HuH-7 (cell line): ENCODE measurements around the gene MYH14.

Experiments used
- DNase-seq: peaks from one replicate; pipeline ENCODE4 v3.0.0; 2011; ENCODE audit warnings: low spot score

MYH14 gene

DNA sequence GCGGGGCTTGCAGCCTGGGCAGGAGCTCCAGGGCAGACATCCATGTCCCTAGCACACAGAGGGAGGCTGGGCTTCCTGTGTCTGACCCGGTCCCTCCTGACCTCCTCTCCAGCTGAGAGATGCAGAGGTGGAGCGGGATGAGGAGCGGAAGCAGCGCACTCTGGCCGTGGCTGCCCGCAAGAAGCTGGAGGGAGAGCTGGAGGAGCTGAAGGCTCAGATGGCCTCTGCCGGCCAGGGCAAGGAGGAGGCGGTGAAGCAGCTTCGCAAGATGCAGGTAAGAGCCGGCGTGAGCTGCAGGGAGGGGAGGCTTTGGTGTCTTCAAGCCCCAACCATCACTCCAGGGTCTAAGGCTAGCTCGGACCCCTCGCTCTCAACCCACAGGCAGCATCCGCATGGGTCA lies 87.4 kb downstream of the MYH14 start:
- no peak for DNase-seq

DNA sequence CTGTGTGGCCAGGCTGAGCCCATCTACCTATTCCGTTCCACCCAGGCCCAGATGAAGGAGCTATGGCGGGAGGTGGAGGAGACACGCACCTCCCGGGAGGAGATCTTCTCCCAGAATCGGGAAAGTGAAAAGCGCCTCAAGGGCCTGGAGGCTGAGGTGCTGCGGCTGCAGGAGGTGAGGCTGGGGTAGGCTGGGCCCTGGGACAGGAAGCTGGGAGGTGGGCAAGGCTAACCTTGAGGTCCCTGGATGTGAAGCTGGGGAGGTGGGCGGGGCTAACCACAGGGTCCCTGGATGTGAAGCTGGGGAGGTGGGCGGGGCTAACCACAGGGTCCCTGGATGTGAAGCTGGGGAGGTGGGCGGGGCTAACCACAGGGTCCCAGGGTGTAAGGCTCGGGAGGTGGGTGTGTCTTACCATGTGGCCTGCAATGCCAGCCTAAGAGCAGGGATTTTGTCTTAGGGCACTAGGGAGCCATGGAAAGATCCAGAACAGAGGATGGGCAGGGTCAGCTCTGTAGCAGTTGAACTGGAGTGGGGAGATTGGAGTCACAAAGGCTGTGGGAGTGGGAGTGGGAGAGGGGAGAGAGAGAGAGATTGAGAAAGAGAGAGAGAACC lies 88.9 kb downstream of the MYH14 start:
- no peak for DNase-seq

DNA sequence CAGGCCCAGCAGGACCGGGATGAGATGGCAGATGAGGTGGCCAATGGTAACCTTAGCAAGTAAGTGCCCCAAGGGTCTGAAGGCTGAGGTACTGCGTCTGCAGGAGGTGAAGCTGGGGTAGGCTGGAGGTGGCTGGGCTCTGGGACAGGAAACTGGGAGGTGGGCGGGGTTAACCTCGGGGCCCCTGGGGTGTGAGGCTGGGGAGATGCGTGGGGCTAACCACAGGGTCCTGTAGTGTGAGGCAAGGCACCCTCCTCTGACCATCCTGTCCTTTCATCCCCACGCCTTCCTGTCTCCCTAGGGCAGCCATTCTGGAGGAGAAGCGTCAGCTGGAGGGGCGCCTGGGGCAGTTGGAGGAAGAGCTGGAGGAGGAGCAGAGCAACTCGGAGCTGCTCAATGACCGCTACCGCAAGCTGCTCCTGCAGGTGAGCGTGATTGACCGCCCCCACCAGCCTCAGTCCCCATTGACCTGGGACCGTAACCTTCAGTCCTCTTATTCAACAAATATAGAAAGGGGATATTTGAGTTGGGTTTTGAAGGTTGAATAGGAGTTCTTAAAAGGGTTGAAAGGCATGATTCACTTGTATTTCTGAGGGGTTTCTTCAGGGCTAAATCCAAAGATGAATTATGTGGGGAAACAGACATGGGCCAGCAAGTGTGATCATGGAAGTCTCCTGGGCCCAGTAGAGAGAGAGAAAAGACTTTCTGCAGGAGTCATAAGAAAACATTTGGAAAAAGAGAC lies 90.0 kb downstream of the MYH14 start:
- no peak for DNase-seq

DNA sequence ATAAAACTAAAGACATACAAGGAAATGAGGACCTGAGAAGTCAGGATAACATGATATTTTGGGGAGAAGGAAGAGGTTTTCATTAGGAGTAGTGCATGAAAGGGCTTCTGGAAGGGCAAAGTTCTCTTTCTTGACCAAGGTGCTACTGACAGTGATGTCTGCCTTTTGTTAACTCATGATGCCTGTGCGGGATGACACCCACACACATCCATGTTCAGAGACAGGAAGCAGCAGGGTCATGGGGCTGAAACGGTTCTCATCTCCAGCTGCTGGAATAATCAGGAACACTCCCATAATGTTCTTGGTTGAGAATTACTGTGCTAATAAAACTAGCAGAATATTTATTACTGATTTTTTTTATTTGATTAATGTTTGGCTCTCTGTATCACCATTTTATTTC lies 96.6 kb downstream of the MYH14 start:
- no peak for DNase-seq

DNA sequence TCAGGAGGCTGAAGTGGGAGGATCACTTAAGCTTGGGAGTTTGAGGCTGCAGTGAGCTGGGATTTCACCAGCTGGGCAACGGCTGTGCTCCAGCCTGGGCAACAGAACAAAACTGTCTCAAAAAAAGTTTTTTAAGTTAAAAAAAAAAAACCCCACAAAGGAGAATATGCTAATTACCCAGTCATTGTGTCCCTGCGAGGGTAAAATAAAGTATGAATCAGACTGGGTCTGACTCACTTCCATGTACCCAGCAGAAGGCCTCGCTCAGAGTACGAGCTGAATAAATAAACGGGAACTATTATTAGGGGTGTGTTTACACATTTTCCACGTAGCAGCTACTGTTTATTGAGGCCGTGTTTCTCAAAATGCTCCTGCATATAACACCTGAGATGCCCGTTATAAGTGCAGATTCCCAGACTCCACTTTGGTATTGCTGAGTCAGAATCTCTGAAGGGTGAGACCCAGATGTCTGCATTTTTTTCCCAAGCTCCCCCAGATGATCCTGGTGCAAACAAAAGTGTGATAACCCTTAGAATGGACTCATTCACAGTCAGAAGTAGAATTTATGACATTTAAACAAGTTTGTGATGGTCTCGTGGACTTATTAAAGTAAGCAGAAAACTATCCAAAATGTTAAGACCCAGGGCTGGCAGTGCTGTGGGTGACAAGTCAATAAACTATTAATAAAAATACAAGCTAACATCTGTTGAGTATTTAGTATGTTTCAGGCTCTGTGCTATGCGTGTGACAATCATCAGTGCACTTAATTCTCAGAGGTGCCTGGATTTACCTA lies 97.6 kb downstream of the MYH14 start:
- DNase-seq, result no peak

DNA sequence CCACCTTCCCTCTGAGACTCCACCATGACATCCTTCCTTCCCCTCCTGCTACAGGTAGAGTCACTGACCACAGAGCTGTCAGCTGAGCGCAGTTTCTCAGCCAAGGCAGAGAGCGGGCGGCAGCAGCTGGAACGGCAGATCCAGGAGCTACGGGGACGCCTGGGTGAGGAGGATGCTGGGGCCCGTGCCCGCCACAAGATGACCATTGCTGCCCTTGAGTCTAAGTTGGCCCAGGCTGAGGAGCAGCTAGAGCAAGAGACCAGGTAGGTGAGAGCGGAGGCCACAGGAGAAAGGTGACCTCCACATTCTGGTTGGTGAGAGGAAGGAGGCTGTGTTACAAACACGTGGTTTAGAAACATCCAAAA lies 98.2 kb downstream of the MYH14 start:
- no peak for DNase-seq

DNA sequence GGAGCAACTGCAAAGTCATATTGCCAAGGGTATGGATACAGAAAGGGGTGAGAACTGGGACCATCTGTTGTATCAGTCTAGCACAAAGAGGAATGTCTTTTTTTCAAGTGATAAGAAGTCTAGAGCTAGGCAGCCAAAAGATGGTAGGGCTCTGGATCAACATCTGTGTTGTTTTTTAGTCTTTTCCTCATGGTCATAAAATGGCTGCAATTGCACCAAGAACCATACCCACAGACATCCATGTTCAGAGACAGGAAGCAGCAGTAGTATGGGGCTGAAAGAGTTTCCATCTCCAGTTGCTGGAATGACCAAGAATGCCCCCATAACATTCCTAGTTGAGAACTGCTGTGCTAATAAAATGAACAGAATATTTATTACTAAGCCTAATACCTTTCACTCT lies 100.1 kb downstream of the MYH14 start:
- no peak for DNase-seq

DNA sequence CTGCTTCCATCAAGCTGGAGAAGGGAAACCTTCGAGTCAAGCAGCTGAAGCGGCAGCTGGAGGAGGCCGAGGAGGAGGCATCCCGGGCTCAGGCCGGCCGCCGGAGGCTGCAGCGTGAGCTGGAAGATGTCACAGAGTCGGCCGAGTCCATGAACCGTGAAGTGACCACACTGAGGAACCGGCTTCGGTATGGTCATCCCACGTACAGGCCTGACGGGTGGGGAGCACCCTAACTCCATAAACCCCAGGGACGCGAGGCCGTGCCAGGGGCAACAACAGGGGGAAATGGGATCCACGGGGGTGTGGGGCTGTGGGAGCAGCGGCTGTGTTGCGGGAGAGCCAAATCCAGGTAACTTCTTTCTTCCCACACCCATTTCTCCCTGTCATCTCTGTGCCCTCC lies 105.6 kb downstream of the MYH14 start:
- no peak for DNase-seq

DNA sequence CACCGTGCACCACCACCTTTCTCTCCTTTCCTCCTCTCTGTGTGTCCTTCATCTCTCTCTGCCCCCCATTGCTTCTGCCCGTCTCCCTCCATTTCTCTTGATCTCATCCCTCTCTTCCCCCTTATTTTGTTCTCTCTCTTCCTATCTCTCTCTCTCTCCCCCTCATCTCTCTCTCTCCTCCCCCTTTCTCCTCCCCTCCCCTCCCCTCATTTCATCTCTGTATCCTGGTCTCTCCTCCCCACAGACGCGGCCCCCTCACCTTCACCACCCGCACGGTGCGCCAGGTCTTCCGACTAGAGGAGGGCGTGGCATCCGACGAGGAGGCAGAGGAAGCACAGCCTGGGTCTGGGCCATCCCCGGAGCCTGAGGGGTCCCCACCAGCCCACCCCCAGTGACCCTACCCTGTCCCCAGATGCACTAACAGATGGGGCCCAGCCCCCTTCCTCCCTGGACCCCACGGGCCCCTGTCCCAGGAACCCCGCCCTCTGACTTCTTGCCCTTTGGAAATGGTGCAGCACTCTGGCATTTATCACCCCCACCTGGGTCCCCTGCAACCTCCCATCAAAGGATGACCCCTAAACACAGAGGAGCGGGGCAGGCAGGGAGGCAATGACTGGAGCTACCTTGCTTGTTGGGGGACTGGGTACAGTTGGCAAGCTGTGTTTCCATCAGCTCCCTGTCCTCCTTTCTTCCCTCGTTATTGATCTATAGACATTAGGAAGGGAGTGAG lies 106.1 kb downstream of the MYH14 start:
- DNase-seq, result no peak

DNA sequence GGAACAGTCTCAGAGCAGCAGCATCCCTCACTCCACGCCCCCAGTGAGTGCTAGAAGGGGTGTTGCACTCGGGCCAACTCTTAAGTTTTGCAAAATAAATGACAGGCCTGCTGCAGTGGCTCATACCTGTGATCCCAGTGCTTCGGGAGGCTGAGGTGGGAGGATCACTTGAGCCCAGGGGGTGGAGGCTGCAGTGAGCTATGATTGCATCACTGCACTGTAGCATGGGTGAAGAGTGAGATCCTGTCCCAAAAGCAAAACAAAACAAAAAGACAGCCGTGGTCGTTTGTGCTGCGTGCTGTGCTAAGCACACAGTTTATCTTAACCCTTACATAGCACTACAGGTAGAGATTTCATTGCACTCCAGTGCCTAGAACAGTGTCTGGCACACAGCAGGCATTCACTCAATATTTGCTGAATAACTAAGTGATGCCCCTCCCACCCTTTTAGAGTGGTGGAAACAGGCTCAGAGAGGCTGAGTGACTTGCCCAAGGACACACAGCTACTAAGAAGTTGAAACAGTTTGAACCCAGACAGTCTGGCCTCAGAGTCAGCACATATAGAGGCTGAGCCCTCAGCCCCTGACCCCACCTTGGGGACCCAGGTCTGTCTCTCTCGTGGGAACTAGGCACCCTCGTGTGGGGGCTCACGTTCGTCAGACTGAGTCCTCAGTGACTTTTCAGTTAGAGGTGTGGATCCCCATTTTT lies 107.5 kb downstream of the MYH14 start:
- DNase-seq, result no peak

DNA sequence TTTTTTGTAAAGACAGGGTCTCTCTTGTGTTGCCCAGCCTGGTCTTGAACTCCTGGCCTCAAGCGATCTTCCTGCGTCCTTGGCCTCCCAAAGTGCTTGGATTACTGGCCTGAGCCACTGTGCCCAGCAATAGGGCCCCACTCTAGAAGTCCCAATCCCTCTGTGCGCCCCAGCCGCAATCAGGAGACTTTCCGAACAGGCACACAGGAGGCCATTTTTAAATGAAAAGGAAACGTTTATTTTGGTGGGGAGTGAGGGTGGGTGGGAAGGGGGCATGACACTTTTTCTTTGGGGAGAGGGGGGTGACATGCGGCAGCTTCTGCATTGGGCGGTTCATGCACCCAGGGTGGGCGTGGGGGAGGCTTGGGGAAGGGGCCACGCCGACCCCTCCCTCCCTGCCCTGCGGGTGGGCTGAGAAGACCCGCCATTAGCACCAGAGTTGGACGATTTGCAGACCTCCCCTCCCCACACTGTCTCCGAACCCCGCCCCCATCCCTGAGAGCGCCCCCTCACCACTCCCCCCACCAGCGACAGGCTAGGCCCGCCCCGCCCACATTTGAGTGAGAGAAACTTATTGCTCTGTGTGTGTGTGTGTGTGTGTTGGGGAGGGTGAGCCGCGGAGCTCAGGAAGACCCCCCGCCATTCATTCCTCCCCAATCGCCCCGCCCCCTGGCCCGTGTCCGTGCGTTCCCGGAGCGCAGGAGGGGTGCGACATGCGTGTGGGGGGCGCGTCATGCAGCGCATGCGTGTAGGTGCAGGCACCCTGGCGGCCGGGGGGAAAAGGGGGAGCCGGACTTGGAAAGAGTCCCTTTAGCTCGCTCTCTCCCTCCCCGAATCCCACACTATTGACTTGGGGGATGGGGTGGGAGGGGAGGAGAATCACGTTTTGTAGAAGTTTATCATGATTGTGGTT lies 108.6 kb downstream of the MYH14 start:
- no peak for DNase-seq

DNA sequence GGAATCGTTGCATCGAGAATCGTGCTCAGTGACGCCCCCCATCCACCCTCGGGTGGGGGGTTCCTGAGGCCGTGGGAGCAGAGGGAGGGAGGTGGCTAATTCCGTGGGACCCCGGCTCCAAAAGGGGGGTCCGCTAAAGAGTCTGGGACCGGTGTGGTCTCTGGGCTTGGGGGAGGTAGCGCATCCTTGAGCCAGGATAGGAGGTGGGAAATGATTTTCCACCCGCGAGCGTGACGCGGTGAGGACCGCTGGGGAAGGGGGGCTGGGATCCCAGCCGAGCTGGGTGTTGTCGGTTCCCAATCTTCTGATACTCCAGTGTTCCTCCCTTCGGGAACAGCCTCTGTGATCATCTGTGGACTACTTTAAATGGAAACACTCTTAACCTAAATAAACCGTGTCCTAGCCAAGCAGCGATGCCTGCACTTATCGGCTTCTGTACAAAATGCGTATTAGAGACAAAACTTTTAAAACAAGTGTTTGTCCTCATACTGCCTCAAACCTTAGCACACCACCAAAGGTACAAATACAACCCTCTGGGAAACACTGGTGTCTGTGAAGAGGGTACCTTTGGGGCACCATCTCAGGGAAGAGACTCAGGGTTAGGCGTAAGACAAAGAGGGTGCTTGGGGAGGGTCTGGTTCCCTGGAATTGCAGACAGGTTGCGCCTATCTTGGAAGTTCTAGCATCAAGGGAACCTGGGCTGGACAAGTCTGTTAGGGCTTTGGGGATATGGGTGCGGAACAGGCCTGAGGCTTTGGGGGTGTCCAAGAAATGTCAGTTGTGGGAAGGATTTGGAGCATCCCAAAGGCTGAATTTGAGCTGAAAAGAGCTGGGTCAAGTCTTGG lies 109.8 kb downstream of the MYH14 start:
- DNase-seq, result no peak

DNA sequence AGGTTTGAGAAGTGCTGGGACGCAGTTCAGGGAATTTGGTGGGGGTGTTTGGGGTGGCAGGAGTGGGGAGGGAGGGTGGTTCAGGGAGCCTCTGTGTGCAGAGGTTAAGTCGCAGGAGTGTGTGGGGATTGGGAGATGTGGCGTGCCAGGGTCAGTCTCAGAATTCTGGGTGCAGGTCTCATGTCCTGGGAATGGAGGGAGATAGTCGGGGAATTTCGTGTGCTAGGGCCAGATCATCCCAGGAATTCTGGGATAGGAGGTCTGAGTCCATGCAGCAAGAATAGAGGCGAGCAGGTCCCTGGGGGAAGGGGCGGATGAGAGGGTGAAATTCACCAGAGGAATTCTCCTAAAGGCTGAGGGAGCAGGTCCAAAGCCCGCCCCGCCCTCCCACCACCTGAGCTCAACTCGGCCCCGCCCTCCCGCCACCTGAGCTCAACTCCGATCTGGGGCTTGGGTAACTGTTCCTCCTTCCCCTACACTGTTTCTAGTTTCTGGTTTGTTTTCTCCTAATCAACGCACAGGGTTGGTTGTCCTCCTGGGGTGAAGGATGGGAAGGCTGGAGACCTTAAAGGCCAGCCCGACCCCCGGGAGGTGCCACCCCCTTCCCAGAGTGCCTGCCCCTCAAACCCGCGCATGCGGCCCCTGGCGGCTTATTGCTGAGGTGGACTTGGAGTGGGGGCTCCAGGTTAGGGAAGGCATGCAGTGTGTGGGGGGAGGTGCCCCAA lies 110.6 kb downstream of the MYH14 start:
- no peak for DNase-seq

DNA sequence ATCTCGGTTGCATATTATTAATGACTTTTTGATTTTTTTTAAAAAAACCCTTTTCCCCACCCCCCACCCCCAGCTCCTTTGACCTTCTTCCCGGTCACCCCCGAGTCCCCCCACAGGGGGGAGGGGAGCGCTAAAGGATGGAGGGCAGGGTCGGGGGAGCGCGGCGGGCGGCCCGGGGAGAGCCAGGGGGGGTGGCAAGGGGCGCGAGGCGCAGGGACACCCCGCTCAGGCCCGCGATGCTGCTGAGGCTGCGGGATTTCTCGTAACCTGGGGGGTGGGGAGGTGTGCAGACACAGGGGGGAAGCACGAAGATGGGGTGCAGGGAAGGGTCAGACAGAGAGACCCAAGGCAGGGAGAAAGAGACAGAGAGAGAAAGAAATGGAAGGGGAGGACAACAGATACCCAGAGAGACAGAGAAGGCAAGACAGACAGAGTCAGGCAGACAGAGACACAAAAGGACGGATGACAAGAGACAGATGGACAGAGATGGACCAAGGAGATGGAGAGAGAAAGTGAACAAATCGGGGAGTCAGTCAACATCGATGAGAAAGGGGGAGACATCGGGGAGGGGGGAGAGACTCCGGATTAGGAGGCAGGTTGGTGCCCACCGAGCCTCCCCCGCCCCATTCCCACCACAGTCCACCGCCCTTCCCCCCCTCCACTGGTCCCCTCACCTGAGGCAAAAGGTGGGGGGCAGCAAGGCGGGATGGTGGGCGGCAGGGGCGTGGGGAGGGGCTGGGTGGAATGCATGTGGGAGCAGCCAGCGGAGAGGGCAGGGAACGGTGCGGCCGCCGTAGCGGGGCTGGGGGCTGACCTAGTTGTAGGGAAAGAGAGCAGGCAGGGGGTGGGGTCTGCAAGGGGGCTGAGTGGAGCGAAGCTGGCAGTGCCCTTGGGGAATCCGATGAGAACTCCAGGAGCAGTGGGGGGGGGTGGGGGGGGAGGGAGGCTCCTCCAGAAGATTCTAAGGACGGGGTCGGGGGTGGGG lies 111.6 kb downstream of the MYH14 start:
- no peak for DNase-seq

DNA sequence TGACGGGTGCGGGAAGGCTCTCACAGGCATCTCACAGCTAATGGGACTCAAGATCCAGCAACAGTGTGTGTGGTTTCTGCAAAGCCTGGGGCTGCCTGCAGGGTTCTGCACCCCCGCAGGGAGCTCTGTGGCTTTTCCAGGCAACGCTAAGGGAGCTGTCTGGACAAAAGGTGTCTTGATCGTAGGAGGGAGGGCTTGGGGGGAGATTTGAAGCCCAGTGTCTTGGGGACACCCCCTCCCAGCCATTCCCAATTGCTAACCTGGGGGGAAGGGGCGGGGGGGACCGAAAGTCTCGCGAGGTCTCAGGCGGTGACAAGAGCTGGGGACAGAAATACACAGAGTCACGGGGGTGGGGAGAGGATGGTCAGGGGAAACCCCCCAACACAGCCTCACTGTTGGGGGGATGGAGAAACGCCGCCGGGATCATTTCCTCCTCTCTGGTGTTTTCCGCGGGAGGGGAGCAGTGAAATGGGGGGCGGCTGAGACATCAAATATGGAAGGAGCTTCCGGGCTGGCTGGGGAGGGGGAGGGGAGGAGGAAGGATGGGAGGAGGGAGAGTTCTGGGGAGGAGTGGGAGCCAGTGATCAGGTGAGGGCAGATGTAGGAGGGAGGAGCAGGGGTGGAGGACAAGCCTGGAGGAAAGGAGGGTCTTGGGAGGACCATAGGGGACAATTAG lies 112.5 kb downstream of the MYH14 start:
- DNase-seq, result no peak

DNA sequence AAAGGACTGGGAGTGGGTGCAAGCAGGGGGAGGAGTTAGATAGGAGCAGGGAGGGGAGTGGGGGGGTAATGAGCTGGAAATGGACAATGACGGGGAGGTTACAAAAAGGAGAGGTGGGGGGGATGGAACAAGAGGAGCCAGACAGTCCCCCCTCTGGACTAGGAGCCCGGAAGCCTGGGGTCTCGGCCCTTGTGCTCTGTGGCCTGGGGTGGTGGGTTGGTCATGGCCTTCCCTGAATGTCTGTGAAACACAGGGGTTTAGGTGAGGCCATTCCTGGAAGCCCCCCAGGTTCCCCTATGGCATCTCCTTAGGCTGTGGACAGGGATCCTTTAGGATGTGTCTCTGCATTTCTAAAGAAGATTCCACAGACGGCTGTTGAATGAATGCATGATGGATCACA lies 113.7 kb downstream of the MYH14 start:
- DNase-seq, result no peak

DNA sequence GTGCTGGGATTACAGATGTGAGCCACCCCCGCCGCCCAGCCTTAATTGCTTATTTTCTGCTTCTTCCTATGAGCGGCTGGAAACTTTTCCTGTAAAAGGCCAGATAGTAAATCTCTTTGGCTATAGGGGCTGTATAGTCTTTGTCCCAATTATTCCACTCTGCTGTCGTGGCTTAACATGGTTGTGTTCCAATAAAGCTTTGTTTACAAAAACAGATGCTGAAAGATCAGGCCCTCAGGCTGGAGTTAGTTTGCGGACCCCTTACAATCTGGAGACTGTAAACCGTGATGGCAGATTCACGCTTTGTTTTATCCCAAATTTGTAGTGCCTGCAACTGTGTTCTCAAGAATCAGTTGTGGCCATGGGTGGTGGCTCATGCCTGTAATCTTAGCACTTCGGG lies 115.0 kb downstream of the MYH14 start:
- DNase-seq, result no peak

DNA sequence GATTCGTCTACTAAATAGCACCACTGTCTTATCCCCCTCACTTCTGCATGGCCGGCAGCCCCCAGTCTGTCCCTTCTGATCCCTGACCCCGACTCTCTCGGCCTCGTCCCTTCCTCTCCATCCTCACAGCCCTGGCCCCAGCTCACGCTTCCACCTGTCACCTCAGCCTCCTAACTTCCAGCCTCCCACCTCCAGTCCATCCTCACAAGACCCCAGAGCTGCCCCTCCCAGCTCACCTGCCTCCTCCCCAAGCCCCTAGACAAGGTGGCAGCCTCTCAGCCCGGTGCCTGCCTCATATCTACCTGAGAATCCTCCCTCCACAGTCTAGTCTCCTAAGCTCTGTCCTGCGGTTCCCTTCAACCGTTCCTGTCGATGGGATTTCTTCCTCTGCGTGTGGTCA lies 115.7 kb downstream of the MYH14 start:
- DNase-seq, result no peak
